SK-N-SH (cell line): ENCODE data around the gene TUFT1.

Experiments
- CHD2 ChIP-seq: fragments of 150-350 bp; IDR thresholded peaks from 2 replicates; pipeline ENCODE4 v1.6.1; 2018; ENCODE audit warnings: low read length; ENCODE audit not compliant: partially characterized antibody
- EP300 ChIP-seq, 2 experiments: IDR thresholded peaks; 2 replicates each; pipeline versions ENCODE4 v1.4.0 to v1.6.1; 2012; ENCODE audit warnings: borderline replicate concordance in 1 of 2, low read depth in 1 of 2, low read length in 1 of 2
- EZH2phosphoT487 ChIP-seq: fragments of 200-600 bp; sonication (generic); IDR thresholded peaks from 2 replicates; pipeline ENCODE4 v1.6.1; 2017; ENCODE audit warnings: low read depth, mixed run types, mild to moderate bottlenecking, antibody characterized with exemption, moderate library complexity, borderline replicate concordance
- FOXJ3 ChIP-seq: sonication (generic); formaldehyde crosslinking; IDR thresholded peaks from 2 replicates; pipeline ENCODE4 v1.5.1; 2020; ENCODE audit warnings: mild to moderate bottlenecking, missing genetic modification reagents
- JUND ChIP-seq: IDR thresholded peaks from 2 replicates; pipeline ENCODE4 v1.4.0; 2012
- NRF1 ChIP-seq: IDR thresholded peaks from 2 replicates; pipeline ENCODE4 v1.6.1; 2012; ENCODE audit warnings: low read depth, mild to moderate bottlenecking, low read length
- POLR2AphosphoS5 ChIP-seq: IDR thresholded peaks from 2 replicates; pipeline ENCODE4 v1.6.1; 2012; ENCODE audit warnings: low read depth, low read length
- RAD21 ChIP-seq: IDR thresholded peaks from 2 replicates; pipeline ENCODE4 v1.6.1; 2012; ENCODE audit warnings: mild to moderate bottlenecking, low read length
- TEAD4 ChIP-seq: IDR thresholded peaks from 2 replicates; pipeline ENCODE4 v1.4.0; 2012; ENCODE audit warnings: mild to moderate bottlenecking, borderline replicate concordance; ENCODE audit not compliant: insufficient read depth
- USF1 ChIP-seq: IDR thresholded peaks from 2 replicates; pipeline ENCODE4 v1.4.0; 2012; ENCODE audit warnings: low read depth, borderline replicate concordance
- TF ChIP-seq, protein P1 (sequence below): fragments of 200-600 bp; sonication (generic); IDR thresholded peaks from 2 replicates; pipeline ENCODE4 v1.6.1; 2017; ENCODE audit warnings: antibody characterized with exemption, mild to moderate bottlenecking, moderate library complexity
- TF ChIP-seq, protein P2 (sequence below): IDR thresholded peaks from 2 replicates; pipeline ENCODE4 v1.6.1; 2012; ENCODE audit warnings: mild to moderate bottlenecking, low read depth, low read length, moderate library complexity

- no peak for TF ChIP-seq TEAD4
- TF ChIP-seq NRF1, result no peak
- TF ChIP-seq RAD21, result no peak
- TF ChIP-seq, protein P1, sequence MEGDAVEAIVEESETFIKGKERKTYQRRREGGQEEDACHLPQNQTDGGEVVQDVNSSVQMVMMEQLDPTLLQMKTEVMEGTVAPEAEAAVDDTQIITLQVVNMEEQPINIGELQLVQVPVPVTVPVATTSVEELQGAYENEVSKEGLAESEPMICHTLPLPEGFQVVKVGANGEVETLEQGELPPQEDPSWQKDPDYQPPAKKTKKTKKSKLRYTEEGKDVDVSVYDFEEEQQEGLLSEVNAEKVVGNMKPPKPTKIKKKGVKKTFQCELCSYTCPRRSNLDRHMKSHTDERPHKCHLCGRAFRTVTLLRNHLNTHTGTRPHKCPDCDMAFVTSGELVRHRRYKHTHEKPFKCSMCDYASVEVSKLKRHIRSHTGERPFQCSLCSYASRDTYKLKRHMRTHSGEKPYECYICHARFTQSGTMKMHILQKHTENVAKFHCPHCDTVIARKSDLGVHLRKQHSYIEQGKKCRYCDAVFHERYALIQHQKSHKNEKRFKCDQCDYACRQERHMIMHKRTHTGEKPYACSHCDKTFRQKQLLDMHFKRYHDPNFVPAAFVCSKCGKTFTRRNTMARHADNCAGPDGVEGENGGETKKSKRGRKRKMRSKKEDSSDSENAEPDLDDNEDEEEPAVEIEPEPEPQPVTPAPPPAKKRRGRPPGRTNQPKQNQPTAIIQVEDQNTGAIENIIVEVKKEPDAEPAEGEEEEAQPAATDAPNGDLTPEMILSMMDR, result peak; percentile 42
- TF ChIP-seq POLR2AphosphoS5, result no peak
- TF ChIP-seq CHD2, result no peak
- TF ChIP-seq USF1, result no peak
- TF ChIP-seq, protein P2, sequence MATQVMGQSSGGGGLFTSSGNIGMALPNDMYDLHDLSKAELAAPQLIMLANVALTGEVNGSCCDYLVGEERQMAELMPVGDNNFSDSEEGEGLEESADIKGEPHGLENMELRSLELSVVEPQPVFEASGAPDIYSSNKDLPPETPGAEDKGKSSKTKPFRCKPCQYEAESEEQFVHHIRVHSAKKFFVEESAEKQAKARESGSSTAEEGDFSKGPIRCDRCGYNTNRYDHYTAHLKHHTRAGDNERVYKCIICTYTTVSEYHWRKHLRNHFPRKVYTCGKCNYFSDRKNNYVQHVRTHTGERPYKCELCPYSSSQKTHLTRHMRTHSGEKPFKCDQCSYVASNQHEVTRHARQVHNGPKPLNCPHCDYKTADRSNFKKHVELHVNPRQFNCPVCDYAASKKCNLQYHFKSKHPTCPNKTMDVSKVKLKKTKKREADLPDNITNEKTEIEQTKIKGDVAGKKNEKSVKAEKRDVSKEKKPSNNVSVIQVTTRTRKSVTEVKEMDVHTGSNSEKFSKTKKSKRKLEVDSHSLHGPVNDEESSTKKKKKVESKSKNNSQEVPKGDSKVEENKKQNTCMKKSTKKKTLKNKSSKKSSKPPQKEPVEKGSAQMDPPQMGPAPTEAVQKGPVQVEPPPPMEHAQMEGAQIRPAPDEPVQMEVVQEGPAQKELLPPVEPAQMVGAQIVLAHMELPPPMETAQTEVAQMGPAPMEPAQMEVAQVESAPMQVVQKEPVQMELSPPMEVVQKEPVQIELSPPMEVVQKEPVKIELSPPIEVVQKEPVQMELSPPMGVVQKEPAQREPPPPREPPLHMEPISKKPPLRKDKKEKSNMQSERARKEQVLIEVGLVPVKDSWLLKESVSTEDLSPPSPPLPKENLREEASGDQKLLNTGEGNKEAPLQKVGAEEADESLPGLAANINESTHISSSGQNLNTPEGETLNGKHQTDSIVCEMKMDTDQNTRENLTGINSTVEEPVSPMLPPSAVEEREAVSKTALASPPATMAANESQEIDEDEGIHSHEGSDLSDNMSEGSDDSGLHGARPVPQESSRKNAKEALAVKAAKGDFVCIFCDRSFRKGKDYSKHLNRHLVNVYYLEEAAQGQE, result no peak
- no peak for TF ChIP-seq EP300 (IDR thresholded peaks at IDR 0.05; ENCODE audit: borderline replicate concordance in 1 of 2, low read depth in 1 of 2, low read length in 1 of 2)
- no peak for TF ChIP-seq JUND
- TF ChIP-seq FOXJ3 (CRISPR knock-in tag), result no peak
- no peak for TF ChIP-seq EZH2phosphoT487
Observed at GRCh38 chr1:151501474-151501873, 38.6 kb upstream of the TUFT1 start.
